Lower leg skin (tissue), 4 donors: ENCODE results near the gene HSDL2. TPM values are rescaled to one million over a fixed set of nuclear protein-coding genes. Genes with fewer than 3 reads are reported as not detected.
"Not testable (repeated sequence)": the region's sequence is repeated elsewhere in the genome, so short reads cannot be mapped to it uniquely, and the experiment has no call there.

ENCODE experiments used
- DNase-seq, 2 donors: peaks; one replicate each; pipeline ENCODE4 v3.0.0-alpha.2; 2019; ENCODE audit warnings: low spot score in 2 of 2
- H3K4me3 ChIP-seq: fragments of 200-600 bp; sonication (generic); 2 replicates; pipeline ENCODE4 v1.5.1; 2017; ENCODE audit warnings: mild to moderate bottlenecking, low read depth; ENCODE audit not compliant: poor library complexity, severe bottlenecking
- CTCF ChIP-seq, 3 donors: fragments of 450-650 bp; IDR thresholded peaks; one replicate each; pipeline ENCODE4 v1.5.1; 2016; ENCODE audit warnings: antibody characterized with exemption in 3 of 3, mild to moderate bottlenecking in 3 of 3, moderate library complexity in 2 of 3
- POLR2A ChIP-seq, 2 donors: fragments of 450-650 bp; IDR thresholded peaks; one replicate each; pipeline ENCODE4 v1.6.1; 2016 to 2017; ENCODE audit warnings: antibody characterized with exemption in 2 of 2, mild to moderate bottlenecking in 1 of 2, moderate library complexity in 1 of 2
- WGBS, 2 donors: methylation state at CpG; one replicate each; pipeline ENCODE4 v1.1.5; 2018; 5-methylcytosine and 5-hydroxymethylcytosine counted together
- intact Hi-C: fragments of 100-400 bp; cut with DNase I; formaldehyde crosslinking; loops from one replicate; pipeline ENCODE4 v1.15.0; 2023; ENCODE audit warnings: low total_unique reads
- total RNA-seq, 4 donors: library from RNA; depleted of rRNA; stranded (reverse); fragments of >200 nt; gene quantifications; one replicate each; pipeline ENCODE4 v1.1.0, GENCODE V29; 2016

The HSDL2 gene
- total RNA-seq, 4 donors from 2014 or later: 26.7 to 52.8 (median 50.2) TPM

GRCh38 chr9:112408275-112408674 lies 28.4 kb downstream of the HSDL2 start:
- intact Hi-C loops: no loop called here
- 92 to 95% methylated on average over 3 of the region's 3 CpGs for WGBS, 2 donors
- DNase-seq: no peak
- H3K4me3 ChIP-seq: no peak overlapping the region
- TF ChIP-seq POLR2A (IDR thresholded peaks at IDR 0.05): no peak
- no peak for TF ChIP-seq CTCF (IDR thresholded peaks at IDR 0.05)

- TF ChIP-seq POLR2A (IDR thresholded peaks at IDR 0.05) (no peak), CTCF (IDR thresholded peaks at IDR 0.05) (no peak)
- 88 to 89% methylated on average over 4 of the region's 4 CpGs for WGBS, 2 donors
- intact Hi-C loops: no loop called here
Observed at GRCh38 chr9:112408819-112409218, 28.9 kb downstream of the HSDL2 start.

GRCh38 chr9:112409758-112410157 lies 29.9 kb downstream of the HSDL2 start:
- WGBS, 2 donors: 90 to 95% methylated on average over 4 of the region's 4 CpGs
- intact Hi-C loops: no loop called here
- H3K4me3 ChIP-seq: no peak overlapping the region
- DNase-seq: no peak
- no peak for TF ChIP-seq POLR2A (IDR thresholded peaks at IDR 0.05)

More at GRCh38 chr9:112408819-112409218, 28.9 kb downstream of the HSDL2 start:
- no peak for DNase-seq
- H3K4me3 ChIP-seq: no peak overlapping the region

- DNase-seq: no peak
- WGBS, 2 donors: 40 to 50% methylated on average over 1 of the region's 1 CpG
- TF ChIP-seq POLR2A (IDR thresholded peaks at IDR 0.05) (no peak), CTCF (IDR thresholded peaks at IDR 0.05) (no peak)
- intact Hi-C loops: no loop called here
- no peak overlapping the region for H3K4me3 ChIP-seq
Observed at GRCh38 chr9:112411626-112412027, 31.7 kb downstream of the HSDL2 start.

- intact Hi-C loops, DNase-seq, H3K4me3 ChIP-seq: not testable (repeated sequence)
- 52 to 58% methylated on average over 9 of the region's 9 CpGs for WGBS, 2 donors
Observed at GRCh38 chr9:112413728-112414127, 33.8 kb downstream of the HSDL2 start.

GRCh38 chr9:112420208-112420607 lies 40.3 kb downstream of the HSDL2 start:
- no peak for DNase-seq
- intact Hi-C loops: no loop called here
- H3K4me3 ChIP-seq: no peak overlapping the region
- no peak for TF ChIP-seq CTCF (IDR thresholded peaks at IDR 0.05)
- TF ChIP-seq POLR2A (IDR thresholded peaks at IDR 0.05): no peak
- 94 to 100% methylated on average over 2 of the region's 2 CpGs for WGBS, 2 donors

GRCh38 chr9:112421771-112422222 lies 41.9 kb downstream of the HSDL2 start:
- intact Hi-C loops: no loop called here
- WGBS, 2 donors: 88 to 91% methylated on average over 5 of the region's 5 CpGs
- H3K4me3 ChIP-seq: no peak overlapping the region
- DNase-seq: no peak
- TF ChIP-seq CTCF (IDR thresholded peaks at IDR 0.05) (no peak), POLR2A (IDR thresholded peaks at IDR 0.05) (no peak)
